Epithelial cell of proximal tubule (primary cell): ENCODE results near the gene ME3. TPM values are rescaled to one million over a fixed set of nuclear protein-coding genes. Genes with fewer than 3 reads are reported as not detected.
A peak's percentile ranks its signal among the peaks of the same experiment; 100 is the strongest.

Source experiments
- DNase-seq: peaks from one replicate; pipeline ENCODE4 v3.0.0-alpha.2; 2011; ENCODE audit warnings: low read depth
- H3K4me3 ChIP-seq: 2 replicates; pipeline ENCODE4 v1.5.1; 2011; ENCODE audit warnings: low read depth, mild to moderate bottlenecking, low read length
- CTCF ChIP-seq: conservative IDR thresholded peaks from 2 replicates; pipeline ENCODE4 v1.5.1; 2012; ENCODE audit warnings: low read depth, mild to moderate bottlenecking, low read length
- total RNA-seq: library from RNA; depleted of rRNA; stranded (reverse); fragments of >200 nt; gene quantifications from 2 replicates; pipeline ENCODE4 v1.2.3, GENCODE V29; 2015

Gene ME3
- total RNA-seq, 1 donor from 2014 or later = 35.2 TPM

- no peak overlapping the region for H3K4me3 ChIP-seq
- TF ChIP-seq CTCF = no peak
- DNase-seq = no peak
Observed at GRCh38 chr11:86497836-86498235, 174.6 kb downstream of the ME3 start.

- TF ChIP-seq CTCF = no peak
- no peak overlapping the region for H3K4me3 ChIP-seq
- peak; percentile 68 for DNase-seq
Observed at GRCh38 chr11:86497310-86497709, 175.1 kb downstream of the ME3 start.

GRCh38 chr11:86495351-86495750, 177.1 kb downstream of the ME3 start:
- H3K4me3 ChIP-seq = no peak overlapping the region
- no peak for TF ChIP-seq CTCF
- DNase-seq = no peak

GRCh38 chr11:86492370-86493010, 179.9 kb downstream of the ME3 start:
- no peak overlapping the region for H3K4me3 ChIP-seq
- DNase-seq = no peak
- no peak for TF ChIP-seq CTCF

- no peak for DNase-seq
- no peak overlapping the region for H3K4me3 ChIP-seq
- TF ChIP-seq CTCF = no peak
Observed at GRCh38 chr11:86491027-86491426, 181.4 kb downstream of the ME3 start.

- no peak for DNase-seq
- no peak overlapping the region for H3K4me3 ChIP-seq
- TF ChIP-seq CTCF = no peak
Observed at GRCh38 chr11:86490582-86490981, 181.8 kb downstream of the ME3 start.

- no peak for DNase-seq
- no peak for TF ChIP-seq CTCF
- no peak overlapping the region for H3K4me3 ChIP-seq
Observed at GRCh38 chr11:86489442-86489841, 183.0 kb downstream of the ME3 start.
